IMR-90 (cell line): ENCODE data around the gene RPL12. TPM values are rescaled to one million over a fixed set of nuclear protein-coding genes. Genes with fewer than 3 reads are reported as not detected.

ENCODE experiments used
- ATAC-seq: fragments of 200-7000 bp; cut with Tn5 transposase; 2 replicates; pipeline ENCODE4 v1.9.1; 2020; ENCODE audit warnings: low read depth, mild to moderate bottlenecking, moderate library complexity
- BruUV-seq: library from RNA; stranded (reverse); fragments of 400-500 nt; replicated peaks from 2 replicates; lab custom pipeline; 2021; lab: Mats Ljungman, UMichigan
- CTCF ChIA-PET: fragments of 300-600 bp; formaldehyde crosslinking; extraction: SDS; loops from one replicate; lab custom pipeline; 2021; ENCODE audit warnings: antibody characterized with exemption; lab: Yijun Ruan, JAX
- POLR2A ChIA-PET: fragments of 300-600 bp; sonication (Branson Sonifier 250); formaldehyde crosslinking; loops from one replicate; lab custom pipeline; 2022; ENCODE audit warnings: antibody characterized with exemption; ENCODE audit not compliant: unreplicated experiment; lab: Charles Lee
- DNase-seq: peaks from one replicate; pipeline ENCODE4 v3.0.0; 2013
- H2AFZ ChIP-seq: replicated peaks from 2 replicates; pipeline ENCODE3; 2013; ENCODE audit warnings: low read length, mild to moderate bottlenecking; ENCODE audit not compliant: poor library complexity
- H2AK5ac ChIP-seq: 2 replicates; pipeline ENCODE4 v1.6.1; 2013; ENCODE audit warnings: low read depth, low read length, inconsistent platforms
- H2AK9ac ChIP-seq: replicated peaks from 2 replicates; pipeline ENCODE3; 2013; ENCODE audit warnings: mild to moderate bottlenecking, low read depth, low read length, moderate library complexity; ENCODE audit not compliant: poor library complexity
- H2BK120ac ChIP-seq: 2 replicates; pipeline ENCODE4 v1.6.1; 2013; ENCODE audit warnings: low read depth, low read length, inconsistent platforms
- H2BK15ac ChIP-seq: 3 replicates; pipeline ENCODE4 v1.6.1; 2013; ENCODE audit warnings: low read depth, low read length, inconsistent platforms
- H2BK20ac ChIP-seq: 2 replicates; pipeline ENCODE4 v1.6.1; 2013; ENCODE audit warnings: low read depth, mild to moderate bottlenecking, inconsistent platforms, low read length, moderate library complexity
- H2BK5ac ChIP-seq: 2 replicates; pipeline ENCODE4 v1.6.1; 2013; ENCODE audit warnings: mild to moderate bottlenecking, low read depth, low read length, inconsistent platforms; ENCODE audit not compliant: poor library complexity, severe bottlenecking
- H3K14ac ChIP-seq: replicated peaks from 2 replicates; pipeline ENCODE4 v1.6.1; 2013; ENCODE audit warnings: low read depth, low read length, inconsistent platforms
- H3K18ac ChIP-seq: 2 replicates; pipeline ENCODE4 v1.6.1; 2013; ENCODE audit warnings: low read depth, low read length, control low read depth
- H3K23ac ChIP-seq: 2 replicates; pipeline ENCODE4 v1.6.1; 2013; ENCODE audit warnings: low read depth, low read length, inconsistent platforms
- H3K27ac ChIP-seq: 2 replicates; pipeline ENCODE4 v1.5.1; 2013; ENCODE audit warnings: mild to moderate bottlenecking, control low read depth, low read length; ENCODE audit not compliant: insufficient read depth
- H3K27me3 ChIP-seq: 2 replicates; pipeline ENCODE4 v1.6.1; 2013; ENCODE audit warnings: low read length; ENCODE audit not compliant: control insufficient read depth, insufficient read depth
- H3K36me3 ChIP-seq: 2 replicates; pipeline ENCODE4 v1.6.1; 2013; ENCODE audit warnings: low read length, mixed read lengths; ENCODE audit not compliant: control insufficient read depth, insufficient read depth
- H3K4ac ChIP-seq: 2 replicates; pipeline ENCODE4 v1.6.1; 2013; ENCODE audit warnings: low read depth, low read length, inconsistent platforms
- H3K4me1 ChIP-seq: 2 replicates; pipeline ENCODE4 v1.6.1; 2013; ENCODE audit warnings: low read length, mixed read lengths; ENCODE audit not compliant: control insufficient read depth, insufficient read depth
- H3K4me2 ChIP-seq: 2 replicates; pipeline ENCODE4 v1.6.1; 2013; ENCODE audit warnings: low read depth, mild to moderate bottlenecking, control low read depth, low read length, moderate library complexity
- H3K4me3 ChIP-seq: 2 replicates; pipeline ENCODE4 v1.5.1; 2013; ENCODE audit warnings: low read depth, mild to moderate bottlenecking, control low read depth, low read length, moderate library complexity; ENCODE audit not compliant: insufficient read depth
- H3K56ac ChIP-seq: 2 replicates; pipeline ENCODE4 v1.6.1; 2013; ENCODE audit warnings: low read length, inconsistent platforms; ENCODE audit not compliant: insufficient read depth; ENCODE audit errors: extremely low read depth
- H3K79me1 ChIP-seq, 2 experiments: 2 replicates each; pipeline ENCODE4 v1.6.1; 2013; ENCODE audit warnings: low read length in 2 of 2, inconsistent platforms in 1 of 2, low read depth in 1 of 2
- H3K9ac ChIP-seq: 2 replicates; pipeline ENCODE4 v1.6.1; 2013; ENCODE audit warnings: low read depth, low read length, control low read depth
- H3K9me1 ChIP-seq: 2 replicates; pipeline ENCODE4 v1.6.1; 2013; ENCODE audit warnings: low read length, inconsistent platforms; ENCODE audit not compliant: insufficient read depth
- H3K9me3 ChIP-seq: 2 replicates; pipeline ENCODE4 v1.6.1; 2013; ENCODE audit warnings: low read length; ENCODE audit not compliant: control insufficient read depth, insufficient read depth
- H4K20me1 ChIP-seq: 2 replicates; pipeline ENCODE4 v1.6.1; 2013; ENCODE audit warnings: low read length, inconsistent platforms; ENCODE audit not compliant: insufficient read depth
- H4K5ac ChIP-seq: 2 replicates; pipeline ENCODE4 v1.6.1; 2013; ENCODE audit warnings: mild to moderate bottlenecking, low read depth, low read length, control low read depth
- H4K8ac ChIP-seq, 2 experiments: 2 replicates each; pipeline ENCODE4 v1.6.1; 2013; ENCODE audit warnings: low read depth in 2 of 2, low read length in 2 of 2, control low read depth in 1 of 2, inconsistent platforms in 1 of 2
- H4K91ac ChIP-seq: 2 replicates; pipeline ENCODE4 v1.6.1; 2013; ENCODE audit warnings: low read depth, low read length, inconsistent platforms; ENCODE audit not compliant: insufficient read depth
- BHLHE40 ChIP-seq: fragments of 150-350 bp; IDR thresholded peaks from 2 replicates; pipeline ENCODE4 v1.6.1; 2016; ENCODE audit warnings: mild to moderate bottlenecking, low read depth, low read length
- CEBPB ChIP-seq: IDR thresholded peaks from 2 replicates; pipeline ENCODE4 v1.6.1; 2012; ENCODE audit warnings: low read depth, low read length, improper control_type of control experiment
- CHD1 ChIP-seq: IDR thresholded peaks from 2 replicates; pipeline ENCODE4 v1.6.1; 2012; ENCODE audit warnings: low read depth, low read length, improper control_type of control experiment
- MAFK ChIP-seq: IDR thresholded peaks from 2 replicates; pipeline ENCODE4 v1.6.1; 2012; ENCODE audit warnings: low read depth, low read length, improper control_type of control experiment
- MAZ ChIP-seq: IDR thresholded peaks from 2 replicates; pipeline ENCODE4 v1.6.1; 2012; ENCODE audit warnings: low read depth, mild to moderate bottlenecking, low read length, improper control_type of control experiment, moderate library complexity, borderline replicate concordance
- MXI1 ChIP-seq: IDR thresholded peaks from 2 replicates; pipeline ENCODE4 v1.6.1; 2012; ENCODE audit warnings: low read depth, mild to moderate bottlenecking, low read length, moderate library complexity, borderline replicate concordance
- NFE2L2 ChIP-seq: fragments of 150-350 bp; IDR thresholded peaks from 2 replicates; pipeline ENCODE4 v1.6.1; 2016; ENCODE audit warnings: low read depth, mild to moderate bottlenecking, low read length
- RAD21 ChIP-seq: IDR thresholded peaks from 2 replicates; pipeline ENCODE4 v1.6.1; 2012; ENCODE audit warnings: low read length, improper control_type of control experiment
- RCOR1 ChIP-seq: IDR thresholded peaks from 2 replicates; pipeline ENCODE4 v1.6.1; 2012; ENCODE audit warnings: mild to moderate bottlenecking, low read length, improper control_type of control experiment; ENCODE audit not compliant: insufficient replicate concordance
- RFX5 ChIP-seq: IDR thresholded peaks from 2 replicates; pipeline ENCODE4 v1.8.0; 2012; ENCODE audit warnings: low read depth, mild to moderate bottlenecking, low read length, moderate library complexity
- SMC3 ChIP-seq: fragments of 150-350 bp; IDR thresholded peaks from 2 replicates; pipeline ENCODE4 v1.6.1; 2016; ENCODE audit warnings: low read depth, mild to moderate bottlenecking, antibody characterized with exemption, low read length, moderate library complexity
- WGBS, 2 experiments: methylation state at CpG; one replicate each; pipeline versions ENCODE4 v1.1.5 to v1.1.7; 2013; ENCODE audit warnings: missing lambda C conversion rate in 2 of 2; ENCODE audit not compliant: insufficient read length in 1 of 2; ENCODE audit errors: extremely low coverage in 2 of 2; 5-methylcytosine and 5-hydroxymethylcytosine counted together
- dilution Hi-C: fragments of 300-500 bp; cut with HindIII; formaldehyde crosslinking; loops from one replicate; pipeline ENCODE4 v1.14.3; 2018; ENCODE audit warnings: low sequenced_read_pairs; ENCODE audit not compliant: unreplicated experiment
- in situ Hi-C: fragments of 300-500 bp; cut with MboI; formaldehyde crosslinking; loops from 3 replicates; pipeline ENCODE4 v1.14.3; 2019; ENCODE audit warnings: low sequenced_read_pairs, inconsistent platforms, mixed read lengths
- intact Hi-C: fragments of 100-400 bp; cut with micrococcal nuclease; formaldehyde crosslinking; loops from 2 replicates; pipeline ENCODE4 v1.10.0; 2022
- polyA plus RNA-seq, 3 experiments: library from polyadenylated mRNA; depleted of rRNA; stranded (reverse); fragments of >200 nt; gene quantifications; 2 replicates each; pipeline ENCODE4 v1.2.3, GENCODE V29; 2012; ENCODE audit warnings: low replicate concordance in 1 of 3
- total RNA-seq: library from RNA; depleted of rRNA; stranded (reverse); fragments of >200 nt; gene quantifications from 2 replicates; pipeline ENCODE4 v1.2.3, GENCODE V29; 2012
- TF ChIP-seq, protein P1 (sequence below): fragments of 150-350 bp; IDR thresholded peaks from 2 replicates; pipeline ENCODE4 v1.6.1; 2017; ENCODE audit warnings: mild to moderate bottlenecking, antibody characterized with exemption, low read length, low read depth

Gene RPL12
- total and polyA plus RNA-seq, 2 of the 4 experiments (the other 2 are of a cell fraction) = 1,864 to 2,379 TPM

- ATAC-seq (no peak), DNase-seq (no peak)
- Histone ChIP-seq H4K20me1 (peaks cover 3% of the 10 kb centered on the region), H4K8ac (no peak overlapping the region), H3K23ac (no peak overlapping the region), H2BK5ac (no peak overlapping the region), H2BK120ac (no peak overlapping the region), H3K79me1 (peaks cover 15 to 36% of the 10 kb centered on the region in 2 experiments; a peak in 3 of 4 replicates), H4K5ac (no peak overlapping the region), H3K36me3 (peaks cover 70% of the 10 kb centered on the region), H3K9me1 (peaks cover 7% of the 10 kb centered on the region; the same call in 1 of the 2 replicates), H3K27ac (no peak overlapping the region), H2BK15ac (no peak overlapping the region), H3K4me2 (no peak overlapping the region), H3K4ac (no peak overlapping the region), H3K56ac (no peak overlapping the region), H3K27me3 (no peaks in the 10 kb centered on the region), H2BK20ac (no peak overlapping the region), H2AK5ac (no peak overlapping the region), H4K91ac (no peak overlapping the region), H3K9ac (no peak overlapping the region), H3K4me1 (no peaks in the 10 kb centered on the region), H2AFZ (no peak overlapping the region), H2AK9ac (no peak overlapping the region), H3K9me3 (no peaks in the 10 kb centered on the region; the same call in 1 of the 2 replicates), H3K4me3 (no peak overlapping the region), H3K18ac (no peak overlapping the region), H3K14ac (no peak overlapping the region)
- CTCF ChIA-PET = interaction anchor here (0.6 kb wide), 1 partner anchor 18 kb away, joined by 5 read pairs; no protein-coding TSS in a partner anchor
- intact Hi-C loops = no loop called here
- 98% methylated on average over 6 of the region's 12 CpGs; no CpG with 5 or more reads in 1 of the 2 experiments for WGBS, 2 experiments
- POLR2A ChIA-PET = no interaction called here
- no TSS peak for BruUV-seq
- TF ChIP-seq CEBPB (no peak), MAZ (no peak), RCOR1 (no peak), NFE2L2 (no peak), MXI1 (no peak), RAD21 (no peak), MAFK (no peak), RFX5 (no peak), SMC3 (no peak), BHLHE40 (no peak), CHD1 (no peak)
- TF ChIP-seq, protein P1, sequence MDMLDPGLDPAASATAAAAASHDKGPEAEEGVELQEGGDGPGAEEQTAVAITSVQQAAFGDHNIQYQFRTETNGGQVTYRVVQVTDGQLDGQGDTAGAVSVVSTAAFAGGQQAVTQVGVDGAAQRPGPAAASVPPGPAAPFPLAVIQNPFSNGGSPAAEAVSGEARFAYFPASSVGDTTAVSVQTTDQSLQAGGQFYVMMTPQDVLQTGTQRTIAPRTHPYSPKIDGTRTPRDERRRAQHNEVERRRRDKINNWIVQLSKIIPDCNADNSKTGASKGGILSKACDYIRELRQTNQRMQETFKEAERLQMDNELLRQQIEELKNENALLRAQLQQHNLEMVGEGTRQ = no peak
- in situ Hi-C loops = no loop called here
- dilution Hi-C loops = no loop called here
Measured at GRCh38 chr9:127437497-127438264, 13.5 kb downstream of the RPL12 start.
